Natural killer cell (primary cell): Measurements from ENCODE around the gene DDX31. TPM values are rescaled to one million over a fixed set of nuclear protein-coding genes. Genes with fewer than 3 reads are reported as not detected.

Experiments
- ATAC-seq, 3 donors: fragments of 150-1000 bp in 2 of 3; fragments of 200-7000 bp in 1 of 3; cut with Tn5 transposase; 1 replicate in 1 of 3; 2 replicates in 2 of 3; pipeline ENCODE4 v1.10.0; 2021; ENCODE audit warnings: mild to moderate bottlenecking in 2 of 3, moderate library complexity in 2 of 3
- DNase-seq, 2 donors: peaks; one replicate each; pipeline versions ENCODE4 v3.0.0 to v3.0.0-alpha.2; 2013 to 2021; ENCODE audit warnings: mixed read lengths in 1 of 2
- H3K27ac ChIP-seq: one replicate; pipeline ENCODE4 v1.5.1; 2013; ENCODE audit warnings: mild to moderate bottlenecking, low read length
- H3K27me3 ChIP-seq: one replicate; pipeline ENCODE4 v1.6.1; 2013; ENCODE audit warnings: low read length; ENCODE audit not compliant: control insufficient read depth, insufficient read depth
- H3K36me3 ChIP-seq: one replicate; pipeline ENCODE4 v1.6.1; 2013; ENCODE audit warnings: low read length; ENCODE audit not compliant: control insufficient read depth, insufficient read depth
- H3K4me1 ChIP-seq: one replicate; pipeline ENCODE4 v1.6.1; 2013; ENCODE audit warnings: low read length; ENCODE audit not compliant: control insufficient read depth, insufficient read depth
- H3K4me3 ChIP-seq: one replicate; pipeline ENCODE4 v1.5.1; 2013; ENCODE audit warnings: low read length
- H3K9me3 ChIP-seq: one replicate; pipeline ENCODE4 v1.6.1; 2013; ENCODE audit warnings: low read length; ENCODE audit not compliant: control insufficient read depth, insufficient read depth
- H3K27ac Mint-ChIP-seq, 2 donors: one replicate each; pipeline ENCODE4 v1.8.0; 2022; ENCODE audit warnings: mild to moderate bottlenecking in 2 of 2, mixed read lengths in 2 of 2, moderate library complexity in 1 of 2
- H3K27me3 Mint-ChIP-seq, 2 donors: one replicate each; pipeline ENCODE4 v1.8.0; 2022; ENCODE audit warnings: low read depth in 2 of 2, mixed read lengths in 2 of 2
- H3K36me3 Mint-ChIP-seq: one replicate; pipeline ENCODE4 v1.8.0; 2022; ENCODE audit warnings: mixed read lengths
- H3K4me1 Mint-ChIP-seq, 2 donors: one replicate each; pipeline ENCODE4 v1.8.0; 2022; ENCODE audit warnings: mixed read lengths in 2 of 2
- H3K4me3 Mint-ChIP-seq: one replicate; pipeline ENCODE4 v1.8.0; 2022; ENCODE audit warnings: mild to moderate bottlenecking, moderate library complexity, mixed read lengths
- H3K9me3 Mint-ChIP-seq, 2 donors: one replicate each; pipeline ENCODE4 v1.8.0; 2022; ENCODE audit warnings: mixed read lengths in 2 of 2
- CTCF ChIP-seq: fragments of 200-600 bp; IDR thresholded peaks from one replicate; pipeline ENCODE4 v1.8.0; 2022; ENCODE audit warnings: antibody characterized with exemption
- WGBS: methylation state at CpG from one replicate; pipeline ENCODE4 v1.1.7; 2013; ENCODE audit warnings: missing lambda C conversion rate; ENCODE audit not compliant: insufficient coverage; 5-methylcytosine and 5-hydroxymethylcytosine counted together
- intact Hi-C: fragments of 100-400 bp; cut with micrococcal nuclease; formaldehyde crosslinking; loops from one replicate; pipeline ENCODE4 v1.14.2; 2022
- total RNA-seq, 4 donors: library from RNA; stranded (reverse); fragments of 120-200 nt in 1 of 4; gene quantifications; one replicate each; pipeline versions ENCODE4 v1.2.3 to v1.2.4, GENCODE V29; 2013 to 2022

The DDX31 gene
- total RNA-seq, 3 donors from 2014 or later (not counting 1 experiment from before 2014, with no cell fraction given), result 6.5 to 12.2 (median 11.5) TPM

DNA sequence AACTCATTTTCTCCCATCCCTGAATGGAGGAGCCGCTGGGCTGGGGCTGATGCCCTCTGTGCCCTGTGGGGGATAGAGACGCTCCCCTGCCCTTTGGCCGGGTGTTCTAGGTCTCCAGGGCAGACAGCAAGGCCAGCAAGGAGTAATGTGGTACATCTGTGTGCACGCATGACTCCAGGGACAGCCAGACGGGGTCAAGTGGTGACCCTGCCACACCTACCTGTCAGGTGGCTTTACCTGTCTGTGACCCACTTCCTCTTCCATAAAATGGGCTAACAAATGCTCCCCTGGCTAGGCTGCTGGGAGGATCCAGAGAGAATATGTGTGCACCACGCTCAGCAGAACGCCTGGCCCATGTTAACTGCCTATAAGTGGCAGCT is 122.7 kb downstream of the DDX31 start:
- H3K36me3 ChIP-seq, result no peaks in the 10 kb centered on the region
- peaks cover 0 to 4% of the 10 kb centered on the region in 2 donors for H3K4me1 Mint-ChIP-seq
- no peak overlapping the region for H3K4me3 Mint-ChIP-seq
- no peak overlapping the region for H3K27ac ChIP-seq
- peaks cover 7% of the 10 kb centered on the region for H3K4me1 ChIP-seq
- no peak overlapping the region for H3K27ac Mint-ChIP-seq
- H3K36me3 Mint-ChIP-seq, result no peaks in the 10 kb centered on the region
- H3K4me3 ChIP-seq, result no peak overlapping the region
- peaks cover 10% of the 10 kb centered on the region for H3K27me3 ChIP-seq
- intact Hi-C loops, result no loop called here
- no peaks in the 10 kb centered on the region for H3K9me3 Mint-ChIP-seq
- DNase-seq (no peak), ATAC-seq (no peak)
- no peak for TF ChIP-seq CTCF
- H3K9me3 ChIP-seq, result no peaks in the 10 kb centered on the region
- WGBS, result 79% methylated on average over 7 of the region's 7 CpGs
- H3K27me3 Mint-ChIP-seq, result peaks cover 21 to 36% of the 10 kb centered on the region in 2 donors

DNA sequence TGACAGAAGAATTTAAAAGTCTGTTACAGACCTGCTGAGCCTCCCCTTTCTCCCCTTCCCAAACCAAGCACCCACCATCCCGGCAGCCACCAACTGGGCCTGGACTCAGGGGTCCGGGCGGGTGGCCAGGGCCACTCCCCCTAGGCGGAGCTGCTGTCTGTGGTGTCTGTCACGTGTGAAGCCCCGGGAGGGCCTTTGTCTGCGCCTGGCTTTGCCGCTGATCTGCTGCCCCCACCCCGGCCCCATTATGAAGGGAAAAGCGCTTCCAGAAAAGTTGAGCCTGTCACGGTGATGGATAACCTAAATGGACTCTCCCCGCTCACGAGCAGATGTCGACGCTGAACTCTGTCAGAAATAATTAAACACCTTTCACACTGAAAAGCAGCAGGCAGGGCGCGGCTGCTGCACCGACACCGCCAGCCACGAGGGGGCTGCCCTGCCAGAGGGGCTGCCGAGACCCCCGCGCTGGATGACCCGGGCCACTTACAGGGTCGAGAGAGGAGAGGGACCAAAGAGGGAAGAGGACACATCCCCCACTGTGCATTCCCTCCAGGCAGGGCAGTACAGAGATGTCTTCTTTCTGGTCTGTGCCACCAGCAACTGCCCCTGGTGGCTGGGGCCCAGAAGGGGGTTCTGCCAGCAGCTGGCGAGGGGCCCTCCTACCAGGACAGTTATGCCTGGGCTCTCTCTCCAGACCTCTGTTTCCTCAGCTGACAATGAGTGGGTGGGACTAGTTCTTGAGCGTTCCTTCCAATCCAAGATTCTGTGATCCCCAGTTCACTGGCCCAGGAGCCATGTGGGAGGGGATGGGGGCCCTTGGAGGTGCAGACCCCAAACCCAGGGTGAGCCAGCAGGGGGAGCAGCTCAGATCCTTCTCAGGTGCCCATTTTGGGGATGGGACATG is 123.4 kb downstream of the DDX31 start:
- 5% methylated on average over 27 of the region's 27 CpGs for WGBS
- Histone ChIP-seq H3K27ac (no peak overlapping the region), H3K4me1 (peaks cover 7% of the 10 kb centered on the region), H3K36me3 (no peaks in the 10 kb centered on the region), H3K4me3 (no peak overlapping the region), H3K27me3 (peaks cover 10% of the 10 kb centered on the region), H3K9me3 (no peaks in the 10 kb centered on the region)
- no peak for TF ChIP-seq CTCF
- intact Hi-C loops, result no loop called here
- no peak overlapping the region for H3K27ac Mint-ChIP-seq
- H3K27me3 Mint-ChIP-seq, result peaks cover 21 to 36% of the 10 kb centered on the region in 2 donors
- H3K9me3 Mint-ChIP-seq, result no peaks in the 10 kb centered on the region
- no peaks in the 10 kb centered on the region for H3K36me3 Mint-ChIP-seq
- ATAC-seq, result peak in 1 of 3 donors; percentile 45
- H3K4me1 Mint-ChIP-seq, result peaks cover 0 to 4% of the 10 kb centered on the region in 2 donors
- H3K4me3 Mint-ChIP-seq, result no peak overlapping the region
- no peak for DNase-seq

GRCh38 chr9:132545578-132545977 is 124.2 kb downstream of the DDX31 start:
- H3K27ac ChIP-seq, result no peak overlapping the region
- no peaks in the 10 kb centered on the region for H3K36me3 ChIP-seq
- H3K4me3 ChIP-seq, result no peak overlapping the region
- Mint-ChIP-seq H3K4me1 (peaks cover 0 to 4% of the 10 kb centered on the region in 2 donors), H3K36me3 (no peaks in the 10 kb centered on the region), H3K27me3 (peaks cover 17 to 31% of the 10 kb centered on the region in 2 donors), H3K9me3 (no peaks in the 10 kb centered on the region), H3K27ac (no peak overlapping the region), H3K4me3 (no peak overlapping the region)
- H3K9me3 ChIP-seq, result no peaks in the 10 kb centered on the region
- peaks cover 10% of the 10 kb centered on the region for H3K27me3 ChIP-seq
- H3K4me1 ChIP-seq, result peaks cover 7% of the 10 kb centered on the region
- ATAC-seq, result no peak
- TF ChIP-seq CTCF, result no peak
- 68% methylated on average over 9 of the region's 9 CpGs for WGBS
- intact Hi-C loops, result no loop called here
- no peak for DNase-seq
